Fibroblast of villous mesenchyme (primary cell): ENCODE results near the gene LILRA1. TPM values are rescaled to one million over a fixed set of nuclear protein-coding genes. Genes with fewer than 3 reads are reported as not detected.
"Not testable (repeated sequence)": the region's sequence is repeated elsewhere in the genome, so short reads cannot be mapped to it uniquely, and the experiment has no call there.

ENCODE experiments used
- DNase-seq: peaks from one replicate; pipeline ENCODE4 v3.0.0-alpha.2; 2010; ENCODE audit warnings: low read depth
- H3K4me3 ChIP-seq: 2 replicates; pipeline ENCODE4 v1.5.1; 2011; ENCODE audit warnings: low read depth, mild to moderate bottlenecking, low read length
- total RNA-seq: library from RNA; depleted of rRNA; stranded (reverse); fragments of >200 nt; gene quantifications from 2 replicates; pipeline ENCODE4 v1.2.3, GENCODE V29; 2012
- TF ChIP-seq, protein P1 (sequence below): IDR thresholded peaks from 2 replicates; pipeline ENCODE4 v1.5.1; 2012; ENCODE audit warnings: low read depth, mild to moderate bottlenecking, low read length; ENCODE audit not compliant: insufficient read depth

Gene LILRA1
- total RNA-seq, 1 donor = not detected

DNA sequence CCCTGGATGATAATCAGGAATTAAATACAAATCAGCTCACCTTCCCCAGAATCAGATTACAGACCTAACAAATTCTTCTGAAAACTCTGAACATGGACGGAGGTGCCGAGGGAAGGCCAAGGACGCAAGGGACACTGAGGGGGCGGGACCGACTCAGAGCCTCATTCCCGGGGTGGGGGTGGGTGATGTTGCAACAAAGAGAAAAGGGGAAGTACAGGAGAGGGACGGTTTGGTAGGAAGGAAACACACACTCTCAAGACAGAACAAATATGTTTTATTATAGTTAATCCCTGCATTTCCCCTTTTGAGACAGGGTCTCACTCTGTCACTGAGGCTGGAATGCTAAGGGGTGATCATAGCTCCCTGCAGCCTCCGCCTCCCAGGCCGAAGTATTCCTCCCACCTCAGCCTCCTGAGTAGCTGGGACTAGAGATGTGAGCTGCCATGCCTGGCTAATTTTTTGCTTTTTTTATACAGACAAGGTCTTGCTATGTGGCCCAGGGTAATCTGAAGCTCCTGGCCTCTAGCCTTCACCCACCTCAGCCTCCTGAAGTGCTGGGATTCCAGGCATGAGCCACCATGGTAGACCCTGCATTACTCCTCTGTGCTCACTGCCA is 20.6 kb upstream of the LILRA1 start:
- no peak for DNase-seq
- TF ChIP-seq, protein P1, sequence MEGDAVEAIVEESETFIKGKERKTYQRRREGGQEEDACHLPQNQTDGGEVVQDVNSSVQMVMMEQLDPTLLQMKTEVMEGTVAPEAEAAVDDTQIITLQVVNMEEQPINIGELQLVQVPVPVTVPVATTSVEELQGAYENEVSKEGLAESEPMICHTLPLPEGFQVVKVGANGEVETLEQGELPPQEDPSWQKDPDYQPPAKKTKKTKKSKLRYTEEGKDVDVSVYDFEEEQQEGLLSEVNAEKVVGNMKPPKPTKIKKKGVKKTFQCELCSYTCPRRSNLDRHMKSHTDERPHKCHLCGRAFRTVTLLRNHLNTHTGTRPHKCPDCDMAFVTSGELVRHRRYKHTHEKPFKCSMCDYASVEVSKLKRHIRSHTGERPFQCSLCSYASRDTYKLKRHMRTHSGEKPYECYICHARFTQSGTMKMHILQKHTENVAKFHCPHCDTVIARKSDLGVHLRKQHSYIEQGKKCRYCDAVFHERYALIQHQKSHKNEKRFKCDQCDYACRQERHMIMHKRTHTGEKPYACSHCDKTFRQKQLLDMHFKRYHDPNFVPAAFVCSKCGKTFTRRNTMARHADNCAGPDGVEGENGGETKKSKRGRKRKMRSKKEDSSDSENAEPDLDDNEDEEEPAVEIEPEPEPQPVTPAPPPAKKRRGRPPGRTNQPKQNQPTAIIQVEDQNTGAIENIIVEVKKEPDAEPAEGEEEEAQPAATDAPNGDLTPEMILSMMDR = no peak
- H3K4me3 ChIP-seq = no peak overlapping the region

DNA sequence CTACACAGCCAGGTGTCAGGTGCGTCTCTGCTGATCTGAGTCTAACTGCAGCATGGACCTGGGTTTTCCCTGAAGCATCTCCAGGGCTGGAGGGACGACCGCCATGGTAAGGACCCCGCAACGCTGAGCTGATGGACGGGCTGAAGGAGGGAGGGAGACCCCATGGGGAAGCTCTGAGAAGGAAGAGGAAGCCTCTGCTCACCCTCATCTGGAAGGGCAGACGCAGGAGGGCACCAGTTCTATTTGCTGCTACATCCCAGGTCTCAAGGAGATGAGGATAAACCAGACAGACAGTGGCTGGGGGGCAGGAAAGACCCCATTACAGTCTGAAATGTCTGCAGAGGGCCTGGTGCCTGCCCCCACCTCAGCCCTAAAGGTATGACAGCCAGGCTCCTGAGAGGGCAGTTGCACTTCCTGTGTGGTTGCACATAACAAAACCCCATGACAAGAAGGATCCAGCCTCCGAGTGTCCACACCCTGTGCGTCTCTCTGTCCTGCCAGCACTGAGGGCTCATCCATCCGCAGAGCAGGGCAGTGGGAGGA is 20.0 kb upstream of the LILRA1 start, which contains the start of gene LILRA2:
LILRA2 (plus strand) TSS at position 461 of the 543 bp plus-strand sequence. CDS start 89 bp downstream, outside the sequence.
- DNase-seq = no peak
- H3K4me3 ChIP-seq = no peak within 1 kb of the TSS
- TF ChIP-seq, protein P1 = no peak

DNA sequence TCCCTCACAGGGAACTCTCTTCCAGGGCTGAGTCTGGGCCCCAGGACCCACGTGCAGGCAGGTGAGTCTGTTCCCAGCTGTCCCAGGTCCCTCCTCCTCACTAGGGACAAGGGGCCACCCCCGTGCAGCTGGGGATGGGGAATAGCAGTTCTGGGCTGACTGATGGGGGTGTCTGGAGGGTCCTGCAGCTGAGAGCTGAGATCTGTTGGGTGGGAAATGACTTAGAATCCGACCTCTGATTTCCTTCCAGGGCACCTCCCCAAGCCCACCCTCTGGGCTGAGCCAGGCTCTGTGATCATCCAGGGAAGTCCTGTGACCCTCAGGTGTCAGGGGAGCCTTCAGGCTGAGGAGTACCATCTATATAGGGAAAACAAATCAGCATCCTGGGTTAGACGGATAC is 19.4 kb upstream of the LILRA1 start:
- H3K4me3 ChIP-seq = no peak overlapping the region
- no peak for DNase-seq
- TF ChIP-seq, protein P1 = no peak

DNA sequence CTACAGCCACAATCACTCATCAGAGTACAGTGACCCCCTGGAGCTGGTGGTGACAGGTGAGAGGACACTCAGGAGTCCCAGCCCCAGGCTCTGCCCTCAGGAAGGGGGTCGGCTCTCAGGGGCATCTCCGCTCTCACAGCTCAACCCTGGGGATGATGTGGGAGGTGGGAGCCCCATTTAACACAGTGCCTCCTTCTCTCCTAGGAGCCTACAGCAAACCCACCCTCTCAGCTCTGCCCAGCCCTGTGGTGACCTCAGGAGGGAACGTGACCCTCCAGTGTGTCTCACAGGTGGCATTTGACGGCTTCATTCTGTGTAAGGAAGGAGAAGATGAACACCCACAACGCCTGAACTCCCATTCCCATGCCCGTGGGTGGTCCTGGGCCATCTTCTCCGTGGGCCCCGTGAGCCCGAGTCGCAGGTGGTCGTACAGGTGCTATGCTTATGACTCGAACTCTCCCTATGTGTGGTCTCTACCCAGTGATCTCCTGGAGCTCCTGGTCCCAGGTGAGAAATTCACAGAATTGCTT is 18.8 kb upstream of the LILRA1 start:
- H3K4me3 ChIP-seq = no peak overlapping the region
- TF ChIP-seq, protein P1 = no peak
- no peak for DNase-seq

DNA sequence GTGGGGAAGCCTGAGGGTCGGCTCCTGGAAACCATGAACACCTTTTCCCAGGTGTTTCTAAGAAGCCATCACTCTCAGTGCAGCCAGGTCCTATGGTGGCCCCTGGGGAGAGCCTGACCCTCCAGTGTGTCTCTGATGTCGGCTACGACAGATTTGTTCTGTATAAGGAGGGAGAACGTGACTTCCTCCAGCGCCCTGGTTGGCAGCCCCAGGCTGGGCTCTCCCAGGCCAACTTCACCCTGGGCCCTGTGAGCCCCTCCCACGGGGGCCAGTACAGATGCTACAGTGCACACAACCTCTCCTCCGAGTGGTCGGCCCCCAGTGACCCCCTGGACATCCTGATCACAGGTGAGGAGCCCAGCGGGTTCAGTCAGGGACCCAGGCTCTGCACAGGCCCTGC is 18.2 kb upstream of the LILRA1 start:
- not testable (repeated sequence) for DNase-seq, H3K4me3 ChIP-seq

DNA sequence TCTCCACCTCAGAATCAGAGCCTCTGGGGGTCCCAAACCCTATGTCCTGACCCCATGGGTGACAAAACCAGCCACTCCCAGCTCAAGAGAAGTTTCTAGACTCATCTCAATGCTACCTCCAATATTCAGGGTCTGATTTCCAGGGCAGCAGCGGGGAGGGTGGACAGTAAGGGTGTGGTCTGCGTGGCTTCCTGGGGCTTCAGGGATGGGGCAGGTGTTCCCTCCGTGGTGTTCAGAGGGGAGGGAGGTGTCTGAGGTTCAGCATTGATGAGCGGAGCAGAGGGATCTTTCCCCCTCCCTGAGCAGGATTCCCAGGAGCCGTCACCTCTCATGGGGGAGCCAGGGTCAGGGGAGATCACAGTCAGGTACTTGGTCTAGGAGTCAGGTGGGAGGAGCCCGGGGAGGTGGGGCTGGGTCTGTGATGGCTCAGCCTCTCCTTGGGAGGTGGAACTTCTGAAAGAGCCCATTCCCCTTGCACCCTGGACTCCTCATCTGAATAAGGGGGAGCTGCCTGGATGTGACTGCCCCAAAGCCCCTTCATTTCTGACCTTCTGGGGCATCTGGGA is 16.9 kb upstream of the LILRA1 start:
- DNase-seq = no peak
- TF ChIP-seq, protein P1 = no peak
- H3K4me3 ChIP-seq = no peak overlapping the region

DNA sequence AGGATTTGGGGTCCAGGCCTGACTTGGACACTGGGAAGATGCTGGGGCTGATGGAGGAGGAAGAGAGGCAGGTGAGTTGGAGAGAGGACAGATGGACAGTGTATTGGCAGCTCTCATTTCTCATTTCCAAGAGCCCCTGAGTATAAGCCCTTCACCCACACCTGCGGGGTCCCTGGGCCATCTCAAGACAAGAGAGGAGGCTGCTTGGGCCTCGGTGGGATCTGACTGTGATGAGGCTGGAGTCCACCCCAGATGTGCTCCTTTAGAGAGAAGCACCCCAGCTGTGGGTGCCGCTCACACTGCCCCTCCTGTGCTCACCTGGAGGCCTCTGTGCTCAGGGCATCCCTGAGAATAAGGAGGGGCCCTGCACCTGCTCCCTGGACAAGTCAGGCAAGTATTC is 16.1 kb upstream of the LILRA1 start:
- TF ChIP-seq, protein P1 = no peak
- no peak for DNase-seq
- no peak overlapping the region for H3K4me3 ChIP-seq

DNA sequence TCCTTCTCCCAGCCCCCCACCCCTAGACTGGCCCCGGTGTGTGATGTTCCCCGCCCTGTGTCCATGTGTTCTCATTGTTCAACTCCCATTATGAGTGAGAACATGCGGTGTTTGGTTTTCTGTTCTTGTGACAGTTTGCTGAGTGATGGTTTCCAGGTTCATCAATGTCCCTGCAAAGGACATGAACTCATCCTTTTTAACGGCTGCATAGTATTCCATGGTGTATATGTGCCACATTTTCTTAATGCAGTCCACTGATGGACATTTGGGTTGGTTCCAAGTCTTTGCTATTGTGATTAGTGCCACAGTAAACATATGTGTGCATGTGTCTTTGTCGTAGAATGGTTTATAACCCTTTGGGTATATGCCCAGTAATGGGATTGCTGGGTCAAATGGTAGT is 15.2 kb upstream of the LILRA1 start:
- H3K4me3 ChIP-seq, DNase-seq: not testable (repeated sequence)
